Measurements from ENCODE around the gene CAV3.

CAV3 gene

DNA sequence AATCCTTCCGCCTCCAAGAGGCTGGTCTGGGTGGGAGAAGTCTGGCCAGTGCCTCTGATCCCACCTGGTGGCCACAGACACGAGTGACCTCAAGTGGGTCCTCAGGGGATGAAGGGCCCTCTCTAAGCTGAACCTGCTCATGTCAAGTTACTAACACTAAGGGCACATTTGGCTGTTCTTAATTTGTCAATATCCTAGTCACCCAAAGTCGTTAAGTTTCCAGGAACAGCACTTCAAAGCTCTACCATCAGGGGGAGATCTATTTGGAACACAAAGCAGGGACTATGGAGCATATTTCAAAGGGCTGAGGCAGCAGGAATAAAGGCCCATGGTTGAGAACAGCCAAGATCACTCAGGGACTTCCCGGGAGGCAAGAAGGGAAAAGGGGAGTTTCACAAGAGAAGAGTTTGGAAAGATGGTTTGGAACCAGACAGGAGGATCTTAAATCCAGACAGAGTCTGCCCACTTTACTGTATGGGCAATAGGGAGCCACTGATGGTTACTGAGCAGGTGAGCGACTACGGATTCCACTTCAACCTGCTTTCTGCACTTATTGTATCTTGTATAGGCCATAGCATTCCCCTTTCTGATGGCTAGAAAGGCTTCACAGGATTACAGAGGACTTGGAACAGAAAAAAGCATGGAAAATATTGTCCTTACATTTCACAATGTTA lies 22.1 kb downstream of the CAV3 start:
- peaks cover 15% of the 10 kb centered on the region for H3K27me3 Mint-ChIP-seq (ENCODE audit: low read depth, poor library complexity)
- H3K36me3 Mint-ChIP-seq (ENCODE audit: low read depth), result no peaks in the 10 kb centered on the region
- TF ChIP-seq, protein P1, sequence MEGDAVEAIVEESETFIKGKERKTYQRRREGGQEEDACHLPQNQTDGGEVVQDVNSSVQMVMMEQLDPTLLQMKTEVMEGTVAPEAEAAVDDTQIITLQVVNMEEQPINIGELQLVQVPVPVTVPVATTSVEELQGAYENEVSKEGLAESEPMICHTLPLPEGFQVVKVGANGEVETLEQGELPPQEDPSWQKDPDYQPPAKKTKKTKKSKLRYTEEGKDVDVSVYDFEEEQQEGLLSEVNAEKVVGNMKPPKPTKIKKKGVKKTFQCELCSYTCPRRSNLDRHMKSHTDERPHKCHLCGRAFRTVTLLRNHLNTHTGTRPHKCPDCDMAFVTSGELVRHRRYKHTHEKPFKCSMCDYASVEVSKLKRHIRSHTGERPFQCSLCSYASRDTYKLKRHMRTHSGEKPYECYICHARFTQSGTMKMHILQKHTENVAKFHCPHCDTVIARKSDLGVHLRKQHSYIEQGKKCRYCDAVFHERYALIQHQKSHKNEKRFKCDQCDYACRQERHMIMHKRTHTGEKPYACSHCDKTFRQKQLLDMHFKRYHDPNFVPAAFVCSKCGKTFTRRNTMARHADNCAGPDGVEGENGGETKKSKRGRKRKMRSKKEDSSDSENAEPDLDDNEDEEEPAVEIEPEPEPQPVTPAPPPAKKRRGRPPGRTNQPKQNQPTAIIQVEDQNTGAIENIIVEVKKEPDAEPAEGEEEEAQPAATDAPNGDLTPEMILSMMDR (IDR thresholded peaks at IDR 0.05), result peak; percentile 30
- H3K9me3 Mint-ChIP-seq, result peaks cover 4% of the 10 kb centered on the region
- H3K4me1 Mint-ChIP-seq, result peaks cover 23% of the 10 kb centered on the region
- DNase-seq, result no peak
- H3K4me3 Mint-ChIP-seq, result no peak overlapping the region
- H3K27ac Mint-ChIP-seq, result no peak overlapping the region

DNA sequence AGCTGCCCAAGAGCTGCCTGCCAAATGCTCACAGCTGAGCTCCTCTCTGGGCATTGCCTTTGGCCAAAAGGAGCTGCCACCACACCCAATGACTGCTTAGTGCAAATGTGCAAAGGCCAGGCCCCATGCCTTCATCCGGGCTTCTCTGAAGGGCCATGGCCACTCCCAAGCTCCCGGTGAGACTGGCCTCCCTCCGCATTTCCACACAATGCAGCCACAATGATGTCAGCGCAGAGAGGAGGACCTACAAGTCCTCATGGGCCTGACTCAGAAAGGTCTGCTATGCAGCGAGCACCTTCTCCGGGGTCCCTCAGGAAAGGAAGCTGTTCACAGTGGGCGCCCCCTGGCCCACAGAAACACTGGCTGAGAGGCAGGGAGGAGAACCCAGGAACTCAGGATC lies 23.1 kb downstream of the CAV3 start:
- TF ChIP-seq, protein P1 (IDR thresholded peaks at IDR 0.05), result no peak
- H3K27ac Mint-ChIP-seq, result no peak overlapping the region
- no peaks in the 10 kb centered on the region for H3K36me3 Mint-ChIP-seq (ENCODE audit: low read depth)
- peaks cover 15% of the 10 kb centered on the region for H3K27me3 Mint-ChIP-seq (ENCODE audit: low read depth, poor library complexity)
- peaks cover 23% of the 10 kb centered on the region for H3K4me1 Mint-ChIP-seq
- H3K9me3 Mint-ChIP-seq, result no peaks in the 10 kb centered on the region
- H3K4me3 Mint-ChIP-seq, result no peak overlapping the region
- no peak for DNase-seq

DNA sequence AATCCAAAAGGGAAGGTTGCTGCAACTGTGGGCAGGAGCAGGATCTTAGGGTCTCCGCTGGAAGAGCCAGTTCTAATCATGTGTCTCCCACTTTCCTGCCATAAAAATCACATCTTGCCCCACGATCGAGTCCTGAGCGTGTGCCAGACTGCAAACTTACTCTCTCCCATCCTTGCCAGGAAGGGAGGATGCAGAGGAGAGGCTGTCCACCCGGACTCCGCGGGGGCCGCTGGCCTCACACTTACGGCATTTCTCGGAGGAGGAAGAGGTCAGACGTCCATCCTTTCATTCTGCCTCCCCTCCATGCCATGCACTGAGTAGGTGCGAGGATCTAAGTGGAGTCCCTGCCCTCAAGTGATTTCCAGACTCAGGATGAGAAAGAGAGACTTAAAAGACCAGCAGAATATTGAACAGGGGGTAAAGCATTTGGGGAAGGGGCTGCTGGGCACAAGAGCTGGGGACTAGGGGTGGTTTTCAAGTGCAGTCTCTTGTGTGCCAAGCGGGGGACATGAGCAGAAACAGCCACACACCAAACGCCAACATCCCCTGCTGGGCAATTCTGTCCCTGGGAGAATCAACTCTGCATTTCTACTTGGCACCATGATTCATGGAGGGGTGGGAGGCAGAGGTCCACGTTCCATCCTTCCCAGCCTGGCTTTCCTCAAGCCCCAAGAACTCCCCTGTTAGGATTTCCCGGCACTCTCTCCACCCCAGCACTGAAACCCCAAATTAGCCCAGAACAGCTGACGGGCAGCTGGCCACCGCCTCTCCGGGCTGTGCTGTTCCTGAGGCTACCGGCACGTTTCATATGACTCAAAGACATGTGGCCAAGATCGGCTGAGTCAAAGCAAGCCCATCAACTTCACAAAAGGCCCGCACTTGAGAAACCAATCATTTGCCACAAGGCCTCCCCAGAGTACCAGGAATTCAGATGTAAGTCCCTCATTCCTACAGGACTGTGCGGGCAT lies 24.2 kb downstream of the CAV3 start:
- no peak overlapping the region for H3K4me3 Mint-ChIP-seq
- DNase-seq, result no peak
- no peak overlapping the region for H3K27ac Mint-ChIP-seq
- no peaks in the 10 kb centered on the region for H3K9me3 Mint-ChIP-seq
- TF ChIP-seq, protein P1 (IDR thresholded peaks at IDR 0.05), result no peak
- H3K36me3 Mint-ChIP-seq (ENCODE audit: low read depth), result no peaks in the 10 kb centered on the region
- peaks cover 23% of the 10 kb centered on the region for H3K4me1 Mint-ChIP-seq
- H3K27me3 Mint-ChIP-seq (ENCODE audit: low read depth, poor library complexity), result peaks cover 21% of the 10 kb centered on the region

DNA sequence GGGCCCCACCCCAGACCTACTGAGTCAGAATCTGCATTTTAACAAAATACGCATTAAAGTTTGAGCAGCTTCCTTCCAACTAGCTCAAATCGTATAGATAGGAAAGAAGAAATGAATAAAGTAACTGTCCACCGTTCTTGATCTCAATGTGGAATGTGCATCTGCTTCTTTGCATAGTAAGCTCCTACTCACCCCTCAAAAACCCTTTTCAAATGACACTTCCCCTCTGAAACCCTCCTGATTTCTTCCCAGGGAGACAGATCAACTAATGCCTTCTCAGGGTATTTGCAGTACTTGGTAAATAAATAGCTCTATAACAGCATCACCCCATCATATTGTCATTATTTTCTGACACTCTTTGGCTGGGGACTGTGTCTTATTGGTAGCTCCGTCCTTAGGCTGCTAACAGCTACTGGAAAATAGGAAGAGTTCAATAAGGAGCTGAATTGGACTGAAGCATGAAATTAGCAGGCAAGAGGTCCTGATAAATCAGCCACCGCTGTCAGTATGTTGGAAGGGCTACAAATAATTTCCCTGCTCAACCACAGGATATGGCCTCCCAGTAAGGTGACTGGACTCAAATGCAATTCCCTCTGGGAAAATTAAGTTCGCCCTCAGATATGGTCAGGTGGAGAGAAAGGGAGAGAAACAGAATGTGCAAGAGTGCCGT lies 25.6 kb downstream of the CAV3 start:
- Mint-ChIP-seq H3K27me3 (ENCODE audit: low read depth, poor library complexity) (peaks cover 24% of the 10 kb centered on the region), H3K27ac (peak overlapping the region; percentile 34), H3K9me3 (no peaks in the 10 kb centered on the region), H3K36me3 (ENCODE audit: low read depth) (no peaks in the 10 kb centered on the region), H3K4me1 (peaks cover 23% of the 10 kb centered on the region), H3K4me3 (no peak overlapping the region)
- DNase-seq, result no peak
- TF ChIP-seq, protein P1 (IDR thresholded peaks at IDR 0.05), result no peak

DNA sequence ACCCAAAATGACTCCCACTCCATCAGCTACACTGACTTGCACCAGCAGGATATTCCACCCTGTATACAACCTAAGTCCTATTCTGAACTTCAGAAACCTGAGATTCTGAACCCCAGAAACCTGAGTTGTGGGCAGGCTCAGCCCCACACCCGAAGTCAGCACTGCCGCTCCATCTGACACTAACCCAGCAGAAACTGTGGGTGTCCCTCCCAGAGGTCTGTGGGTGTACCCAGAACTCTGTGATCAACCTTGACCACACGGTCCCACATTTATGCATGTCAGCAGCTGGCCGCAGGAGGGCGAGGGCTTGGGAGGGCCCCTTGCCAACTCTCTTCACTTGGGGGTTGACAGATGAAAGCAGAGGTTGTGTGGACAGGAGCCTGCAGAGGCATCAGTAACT lies 26.5 kb downstream of the CAV3 start:
- no peaks in the 10 kb centered on the region for H3K36me3 Mint-ChIP-seq (ENCODE audit: low read depth)
- H3K9me3 Mint-ChIP-seq, result no peaks in the 10 kb centered on the region
- peaks cover 32% of the 10 kb centered on the region for H3K27me3 Mint-ChIP-seq (ENCODE audit: low read depth, poor library complexity)
- TF ChIP-seq, protein P1 (IDR thresholded peaks at IDR 0.05), result no peak
- peaks cover 23% of the 10 kb centered on the region for H3K4me1 Mint-ChIP-seq
- DNase-seq, result no peak
- H3K4me3 Mint-ChIP-seq, result no peak overlapping the region
- no peak overlapping the region for H3K27ac Mint-ChIP-seq
